ENCODE data around the gene INPP5A.

INPP5A gene

GRCh38 chr10:132691711-132692153 is 154.1 kb downstream of the INPP5A start:
- H3K4me3 ChIP-seq (ENCODE audit: low read length), result no peak overlapping the region
- no peak for TF ChIP-seq ZNF274 (IDR thresholded peaks at IDR 0.05; ENCODE audit: low read depth, low read length)

GRCh38 chr10:132692311-132692710 is 154.7 kb downstream of the INPP5A start:
- no peak overlapping the region for H3K4me3 ChIP-seq (ENCODE audit: low read length)
- TF ChIP-seq ZNF274 (IDR thresholded peaks at IDR 0.05; ENCODE audit: low read depth, low read length), result no peak

GRCh38 chr10:132693676-132694075 is 156.1 kb downstream of the INPP5A start:
- H3K4me3 ChIP-seq (ENCODE audit: low read length), result no peak overlapping the region
- no peak for TF ChIP-seq ZNF274 (IDR thresholded peaks at IDR 0.05; ENCODE audit: low read depth, low read length)

GRCh38 chr10:132696204-132696603 is 158.6 kb downstream of the INPP5A start:
- no peak for TF ChIP-seq ZNF274 (IDR thresholded peaks at IDR 0.05; ENCODE audit: low read depth, low read length)
- no peak overlapping the region for H3K4me3 ChIP-seq (ENCODE audit: low read length)

- H3K4me3 ChIP-seq (ENCODE audit: low read length), result no peak overlapping the region
- TF ChIP-seq ZNF274 (IDR thresholded peaks at IDR 0.05; ENCODE audit: low read depth, low read length), result no peak
Measured at GRCh38 chr10:132696728-132697577, 159.4 kb downstream of the INPP5A start.

- H3K4me3 ChIP-seq (ENCODE audit: low read length), result no peak overlapping the region
Measured at GRCh38 chr10:132697578-132698200, 160.1 kb downstream of the INPP5A start.

GRCh38 chr10:132698211-132698751 is 160.7 kb downstream of the INPP5A start:
- no peak overlapping the region for H3K4me3 ChIP-seq (ENCODE audit: low read length)
- TF ChIP-seq ZNF274 (IDR thresholded peaks at IDR 0.05; ENCODE audit: low read depth, low read length), result no peak

More at GRCh38 chr10:132697578-132698200, 160.1 kb downstream of the INPP5A start:
- TF ChIP-seq ZNF274 (IDR thresholded peaks at IDR 0.05; ENCODE audit: low read depth, low read length), result no peak

GRCh38 chr10:132698761-132699391 is 161.3 kb downstream of the INPP5A start:
- TF ChIP-seq ZNF274 (IDR thresholded peaks at IDR 0.05; ENCODE audit: low read depth, low read length), result no peak
- no peak overlapping the region for H3K4me3 ChIP-seq (ENCODE audit: low read length)

- H3K4me3 ChIP-seq (ENCODE audit: low read length), result no peak overlapping the region
- TF ChIP-seq ZNF274 (IDR thresholded peaks at IDR 0.05; ENCODE audit: low read depth, low read length), result no peak
Measured at GRCh38 chr10:132699411-132700155, 162.0 kb downstream of the INPP5A start.

GRCh38 chr10:132700156-132701098 is 162.8 kb downstream of the INPP5A start:
- no peak overlapping the region for H3K4me3 ChIP-seq (ENCODE audit: low read length)
- no peak for TF ChIP-seq ZNF274 (IDR thresholded peaks at IDR 0.05; ENCODE audit: low read depth, low read length)

GRCh38 chr10:132701099-132701845 is 163.7 kb downstream of the INPP5A start:
- H3K4me3 ChIP-seq (ENCODE audit: low read length), result no peak overlapping the region
- no peak for TF ChIP-seq ZNF274 (IDR thresholded peaks at IDR 0.05; ENCODE audit: low read depth, low read length)

- TF ChIP-seq ZNF274 (IDR thresholded peaks at IDR 0.05; ENCODE audit: low read depth, low read length), result no peak
- H3K4me3 ChIP-seq (ENCODE audit: low read length), result no peak overlapping the region
Measured at GRCh38 chr10:132701846-132702190, 164.2 kb downstream of the INPP5A start.
